Head of caudate nucleus (tissue), 42 donors: ENCODE data around the gene FBXL14.
"Not testable (repeated sequence)": the region's sequence is repeated elsewhere in the genome, so short reads cannot be mapped to it uniquely, and the experiment has no call there.

ENCODE experiments used
- DNase-seq, 42 donors: peaks; one replicate each; pipeline versions ENCODE4 v3.0.0 to v3.0.0-alpha.2; 2020 to 2021; ENCODE audit warnings: mixed read lengths in 7 of 42
- intact Hi-C: fragments of 100-400 bp; cut with DNase I; formaldehyde crosslinking; loops from one replicate; pipeline ENCODE4 v1.15.0; 2022

Gene FBXL14

DNA sequence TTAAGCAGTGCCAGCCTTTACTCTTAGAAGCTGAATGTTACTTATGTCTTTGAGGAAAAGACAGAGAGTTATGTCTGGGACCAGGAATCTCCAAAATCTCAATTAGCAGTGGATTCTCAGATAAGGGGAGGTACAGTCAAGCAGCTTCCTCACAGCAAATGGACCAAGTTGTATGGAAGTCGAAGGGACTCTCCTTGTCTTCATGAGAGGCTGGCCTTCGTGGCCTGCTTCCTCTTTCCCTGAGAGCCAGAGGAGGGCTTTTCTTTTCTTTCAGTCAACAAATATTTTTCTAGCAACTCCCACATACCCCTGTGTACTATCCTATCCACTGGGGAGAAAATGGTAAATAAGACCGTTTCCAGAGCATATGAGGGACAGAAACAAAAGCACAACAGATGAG, 28.0 kb upstream of the FBXL14 start:
- DNase-seq = no peak
- intact Hi-C loops = no loop called here

DNA sequence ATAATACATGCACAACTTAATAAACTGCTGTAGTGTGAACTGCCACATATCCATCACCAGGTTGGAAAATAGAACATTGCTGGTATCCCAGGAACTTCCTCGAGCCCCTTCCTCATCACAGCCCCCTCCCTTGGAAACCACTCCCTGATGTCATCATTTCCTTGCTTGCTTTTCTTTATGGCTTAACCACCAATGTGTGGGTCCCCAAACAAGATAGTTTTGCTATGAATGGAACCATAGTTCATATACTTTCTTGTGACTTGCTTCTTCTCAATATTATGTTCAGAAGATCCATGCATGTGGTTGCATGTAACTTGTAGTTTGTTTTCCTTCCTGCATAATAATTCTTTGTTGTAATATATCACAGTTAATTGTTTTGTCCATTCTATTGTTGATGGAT, 25.7 kb upstream of the FBXL14 start:
- intact Hi-C loops = no loop called here
- DNase-seq = no peak

DNA sequence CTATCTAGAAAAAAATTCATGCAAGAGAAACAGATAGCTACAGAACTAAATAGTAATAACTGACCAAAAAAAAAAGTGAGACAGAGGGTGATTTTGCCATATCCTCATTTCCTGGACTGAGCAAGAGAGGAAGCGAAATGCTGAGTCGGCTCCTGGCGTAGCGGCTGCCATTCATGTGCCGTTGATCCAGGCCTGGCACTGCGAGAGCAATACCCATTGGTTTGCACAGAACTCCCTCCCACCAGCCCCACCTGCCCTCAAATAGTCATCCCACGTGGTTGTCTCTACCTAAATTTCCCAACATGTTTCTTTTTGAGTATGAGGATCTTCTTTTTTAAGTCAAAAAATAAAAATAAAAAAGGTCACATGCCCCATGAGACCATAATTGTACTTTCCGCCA, 25.2 kb upstream of the FBXL14 start:
- intact Hi-C loops = no loop called here
- DNase-seq = peak in 18 of 42 donors; percentile 15 to 69 (median 44)

DNA sequence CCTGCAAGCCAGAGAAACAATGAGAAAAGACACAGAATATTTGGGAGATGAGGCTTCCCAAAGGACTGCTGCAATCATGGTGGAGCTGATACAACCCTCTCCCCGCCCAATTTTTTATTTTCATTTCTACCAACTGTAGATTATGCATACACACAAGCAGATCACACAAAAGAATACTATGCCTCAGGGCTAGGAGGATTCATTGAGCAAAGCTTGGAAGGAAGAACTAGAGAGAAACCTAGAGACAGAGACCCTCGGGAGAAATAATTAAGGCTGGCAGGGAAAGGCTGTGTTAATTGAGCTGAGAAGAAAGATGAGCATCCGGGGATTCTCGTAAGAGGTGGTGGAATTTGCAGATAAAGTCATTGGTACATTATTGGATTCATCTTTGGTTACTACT, 24.8 kb upstream of the FBXL14 start:
- DNase-seq = no peak
- intact Hi-C loops = no loop called here

DNA sequence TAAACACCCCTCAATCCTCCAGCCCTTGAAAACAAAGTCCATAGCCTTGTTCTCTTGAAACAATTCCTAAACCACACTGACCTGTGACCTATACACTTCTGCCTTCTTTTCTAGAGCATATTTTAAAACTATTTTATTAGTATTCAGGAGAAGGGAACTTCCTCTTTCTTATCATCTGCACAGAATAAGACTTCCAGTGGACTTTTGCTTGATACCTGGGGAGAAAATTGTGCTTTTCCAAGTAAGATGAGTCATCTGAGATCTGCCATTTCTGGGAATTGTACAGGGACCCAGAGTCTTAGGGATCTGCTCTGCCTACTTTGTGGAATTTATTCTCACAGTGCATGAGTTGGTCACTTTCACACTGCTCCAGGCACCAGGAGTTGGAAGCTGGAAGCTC, 24.1 kb upstream of the FBXL14 start:
- DNase-seq = no peak
- intact Hi-C loops = no loop called here

DNA sequence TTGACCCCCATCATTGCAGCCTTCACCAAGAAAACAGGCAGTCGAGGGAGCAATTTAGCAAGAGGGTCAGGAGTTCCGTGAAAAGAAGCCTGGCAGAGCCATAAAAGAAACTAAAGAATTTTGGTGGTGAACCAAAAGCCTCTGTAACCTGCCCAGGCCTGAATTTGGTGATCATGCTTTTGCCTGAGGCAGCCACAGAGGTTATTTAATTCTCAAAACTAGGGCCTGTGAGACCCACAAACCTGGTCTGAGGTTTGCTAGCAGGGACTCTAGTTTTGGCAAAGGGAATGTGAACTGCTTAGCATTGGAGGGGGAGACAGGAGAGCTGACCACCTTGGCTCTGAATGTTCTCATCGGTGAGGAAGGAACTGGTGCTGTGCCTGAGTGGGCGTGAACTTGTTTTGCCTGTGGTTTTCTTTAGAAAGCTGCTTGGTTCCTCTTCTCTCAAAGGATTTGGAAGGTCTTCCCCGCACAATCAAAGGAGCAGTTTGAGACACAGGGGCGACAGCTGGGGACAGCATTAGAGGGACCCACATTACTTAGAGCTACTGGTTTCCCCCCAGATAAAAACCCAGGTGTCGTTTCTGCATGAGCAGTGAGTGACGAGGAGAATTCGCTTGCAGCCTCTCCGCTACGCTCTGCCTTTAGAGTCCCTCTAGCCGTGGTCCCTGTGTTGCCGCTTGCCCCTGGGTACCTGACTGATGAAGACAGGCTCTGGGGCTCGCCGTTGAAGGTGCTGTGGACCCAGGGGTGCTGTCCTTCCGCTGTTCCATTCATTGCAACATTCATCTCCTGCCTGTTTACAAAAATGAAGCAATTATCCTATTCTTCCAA, 22.1 kb upstream of the FBXL14 start:
- intact Hi-C loops = no loop called here
- DNase-seq = no peak

DNA sequence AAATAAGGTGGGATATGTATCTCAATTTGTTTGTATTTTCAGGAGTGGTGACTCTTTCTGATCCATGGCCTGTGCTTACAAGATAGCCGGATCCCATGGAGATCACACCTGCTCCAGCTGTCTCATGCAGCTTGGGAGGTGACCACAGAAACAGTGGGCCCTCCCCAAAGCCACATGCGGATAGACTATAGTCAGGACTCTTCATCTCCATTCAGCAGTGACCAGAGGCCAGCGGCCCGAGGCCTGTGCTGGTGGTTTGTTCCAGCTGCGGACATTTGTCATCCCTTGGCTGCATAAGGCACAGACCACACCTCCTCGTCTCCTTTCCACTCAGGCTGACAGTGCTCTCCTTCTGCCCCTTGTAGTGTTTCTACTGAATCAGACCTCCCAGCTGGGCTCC, 20.0 kb upstream of the FBXL14 start:
- DNase-seq = no peak
- intact Hi-C loops = no loop called here

DNA sequence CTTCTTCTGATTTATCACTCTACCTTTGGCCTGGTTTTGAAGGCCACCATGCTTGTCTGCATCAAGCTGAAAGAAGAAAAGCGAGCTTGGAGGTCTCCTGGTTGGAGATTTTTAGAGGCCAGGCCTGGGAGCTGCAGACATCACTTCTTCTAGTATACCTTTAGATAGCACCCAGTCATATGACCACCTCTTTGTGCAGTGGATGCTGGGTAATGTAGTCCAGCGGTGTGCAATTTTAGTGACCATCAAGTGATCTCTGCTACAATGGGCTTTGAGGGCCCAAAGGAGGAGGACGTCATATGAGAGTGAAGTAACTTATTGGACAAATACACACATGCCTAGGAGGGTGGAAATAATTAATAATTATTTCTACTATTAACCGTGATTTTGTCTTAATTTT, 19.5 kb upstream of the FBXL14 start:
- intact Hi-C loops = no loop called here
- no peak for DNase-seq

DNA sequence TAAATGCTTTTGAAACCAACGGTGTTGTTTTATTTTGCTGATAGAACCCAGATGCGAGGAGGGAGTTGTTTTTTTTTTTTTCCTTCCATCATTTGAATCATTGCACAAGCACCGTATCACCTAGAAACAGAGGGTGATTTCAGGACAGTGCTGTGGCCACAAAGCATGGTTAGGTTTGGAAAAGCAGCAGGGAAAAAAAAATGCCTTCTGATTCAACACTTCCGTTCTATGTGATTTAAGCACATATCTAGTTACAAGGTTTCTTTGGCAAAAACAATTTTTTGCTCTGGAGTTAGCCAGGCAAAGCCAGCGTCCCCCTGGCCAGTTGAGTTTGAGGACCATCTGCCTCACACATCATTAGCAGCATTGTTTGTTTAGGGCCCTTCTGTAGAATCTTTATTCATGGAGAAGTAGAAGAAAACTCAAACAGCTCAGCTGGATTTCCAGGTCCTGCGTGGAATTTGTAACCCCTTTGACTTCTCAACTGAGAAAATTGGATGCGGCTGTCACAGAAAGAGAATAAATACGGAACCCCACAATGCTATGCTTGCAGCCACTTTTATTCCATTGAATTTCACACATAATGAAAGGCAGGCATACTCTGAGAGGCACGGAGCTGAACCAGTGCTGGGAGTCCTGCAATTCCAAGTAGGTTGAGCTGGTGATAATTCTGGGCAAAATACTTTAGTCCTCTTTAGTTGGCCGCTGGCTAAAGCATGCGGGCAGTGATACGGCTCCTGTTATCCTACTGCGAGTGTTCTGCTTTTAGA, 17.6 kb upstream of the FBXL14 start:
- intact Hi-C loops = no loop called here
- no peak for DNase-seq

DNA sequence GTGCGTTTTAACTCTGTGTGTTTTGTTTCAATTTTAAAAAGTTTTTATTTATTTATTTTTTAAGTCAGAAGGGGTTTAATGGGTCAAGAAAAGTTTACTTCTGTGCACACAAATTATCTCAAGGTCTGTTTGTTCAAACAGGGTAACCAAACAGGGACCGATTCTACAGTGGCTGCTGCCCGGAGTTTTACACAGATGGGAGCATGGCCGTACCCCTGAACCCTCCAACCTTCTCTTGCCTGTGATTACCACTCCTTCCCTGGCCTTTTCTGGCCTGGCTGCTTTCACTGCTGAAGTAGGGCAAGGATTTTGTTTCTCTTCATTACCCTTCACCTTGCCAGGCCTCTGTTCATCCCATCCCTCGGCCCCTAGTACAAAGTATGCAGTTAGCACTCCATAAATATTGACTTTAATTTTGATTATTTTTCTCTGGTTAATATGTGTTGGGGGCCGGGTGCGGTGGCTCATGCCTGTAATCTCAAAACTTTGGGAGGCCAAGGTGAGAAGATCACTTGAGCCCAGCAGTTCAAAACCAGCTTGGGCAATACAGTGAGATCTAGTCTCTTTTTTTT, 15.8 kb upstream of the FBXL14 start:
- intact Hi-C loops = no loop called here
- no peak for DNase-seq

DNA sequence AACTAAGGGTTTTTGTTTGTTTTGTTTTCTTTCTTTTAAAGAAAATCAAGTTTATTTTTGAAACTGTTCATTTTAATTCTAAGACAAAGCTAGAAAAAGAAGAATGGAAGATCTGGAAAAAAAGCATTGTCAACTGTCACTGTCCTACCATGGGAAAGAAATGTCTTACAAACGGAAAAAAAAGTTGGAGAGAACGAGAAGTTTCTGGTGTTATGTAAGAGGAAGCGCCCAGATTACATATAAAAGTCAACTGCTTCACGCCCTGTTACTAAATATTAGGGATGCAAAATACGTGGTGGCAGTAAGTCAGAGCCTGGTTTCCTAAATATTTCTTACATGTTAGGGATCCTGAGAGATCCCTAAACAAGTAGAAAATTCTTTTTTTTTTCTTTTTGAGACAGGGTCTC, 14.3 kb upstream of the FBXL14 start:
- no peak for DNase-seq
- intact Hi-C loops = no loop called here

DNA sequence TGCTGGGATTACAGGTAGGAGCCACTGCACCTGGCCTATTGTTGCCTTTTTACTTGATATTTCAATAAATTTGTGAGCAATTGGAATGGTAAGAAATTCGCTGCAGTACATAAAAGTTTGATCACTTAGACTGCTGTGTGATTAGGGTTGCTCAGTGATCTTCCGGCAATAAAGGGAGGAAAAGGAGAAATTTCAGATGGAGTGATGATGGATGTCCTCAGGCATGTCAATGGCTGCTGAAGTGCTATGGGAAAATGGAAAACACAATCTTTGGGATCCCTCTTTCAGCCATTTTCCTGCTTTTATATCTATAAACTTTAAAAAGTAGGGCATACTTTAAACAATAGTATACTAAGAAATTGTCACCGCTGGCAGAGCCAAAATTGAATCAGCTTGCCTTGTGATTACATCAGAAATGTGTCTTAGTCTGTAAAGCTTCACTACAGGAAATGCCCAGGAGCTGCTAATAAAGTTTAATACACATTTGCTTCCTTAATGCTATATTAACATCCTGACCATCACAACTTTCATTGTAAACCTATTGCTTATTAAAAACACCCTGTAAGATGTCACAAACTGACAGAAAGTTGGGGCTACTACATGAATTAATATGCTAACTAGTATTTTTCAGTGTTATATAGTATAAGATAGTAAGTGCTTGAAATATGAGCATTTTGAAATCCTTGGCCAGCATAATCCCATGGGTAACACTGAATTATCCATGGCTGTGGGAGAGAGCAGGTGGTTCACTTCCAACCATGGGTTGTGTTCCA, 13.7 kb upstream of the FBXL14 start:
- intact Hi-C loops = no loop called here

DNA sequence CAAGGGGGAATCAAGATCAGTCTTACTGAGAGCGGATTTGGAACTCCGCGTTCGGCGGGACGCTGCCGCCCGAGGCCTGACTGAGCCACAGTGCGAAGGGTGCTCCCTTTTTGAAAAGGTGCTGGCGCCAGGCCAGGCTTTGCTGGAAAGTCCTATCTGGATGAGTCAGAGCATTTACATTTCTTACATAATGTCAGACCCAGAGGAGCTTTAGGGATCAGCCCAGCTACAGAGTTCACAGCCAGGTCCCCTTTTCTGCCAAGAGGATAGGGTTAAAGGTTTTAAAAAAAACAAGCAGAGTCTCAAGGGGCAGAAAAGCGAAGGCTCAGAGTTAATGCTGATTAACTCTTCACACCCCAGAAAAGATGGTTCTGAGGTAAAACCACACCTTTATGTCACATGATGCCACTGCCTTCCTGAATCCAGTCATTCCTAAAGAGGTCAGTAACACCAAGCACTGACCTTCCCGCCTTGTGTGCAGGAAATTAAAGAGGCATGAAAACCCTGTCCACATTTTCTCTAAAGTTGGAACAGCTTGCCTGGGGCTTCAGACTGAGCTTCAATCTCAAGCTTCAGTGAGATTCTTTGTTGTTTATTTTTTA, 11.7 kb upstream of the FBXL14 start:
- DNase-seq = peak; percentile 58 to 94 (median 80)
- intact Hi-C loops = no loop called here

More for the DNA sequence above, 13.7 kb upstream of the FBXL14 start:
- no peak for DNase-seq

DNA sequence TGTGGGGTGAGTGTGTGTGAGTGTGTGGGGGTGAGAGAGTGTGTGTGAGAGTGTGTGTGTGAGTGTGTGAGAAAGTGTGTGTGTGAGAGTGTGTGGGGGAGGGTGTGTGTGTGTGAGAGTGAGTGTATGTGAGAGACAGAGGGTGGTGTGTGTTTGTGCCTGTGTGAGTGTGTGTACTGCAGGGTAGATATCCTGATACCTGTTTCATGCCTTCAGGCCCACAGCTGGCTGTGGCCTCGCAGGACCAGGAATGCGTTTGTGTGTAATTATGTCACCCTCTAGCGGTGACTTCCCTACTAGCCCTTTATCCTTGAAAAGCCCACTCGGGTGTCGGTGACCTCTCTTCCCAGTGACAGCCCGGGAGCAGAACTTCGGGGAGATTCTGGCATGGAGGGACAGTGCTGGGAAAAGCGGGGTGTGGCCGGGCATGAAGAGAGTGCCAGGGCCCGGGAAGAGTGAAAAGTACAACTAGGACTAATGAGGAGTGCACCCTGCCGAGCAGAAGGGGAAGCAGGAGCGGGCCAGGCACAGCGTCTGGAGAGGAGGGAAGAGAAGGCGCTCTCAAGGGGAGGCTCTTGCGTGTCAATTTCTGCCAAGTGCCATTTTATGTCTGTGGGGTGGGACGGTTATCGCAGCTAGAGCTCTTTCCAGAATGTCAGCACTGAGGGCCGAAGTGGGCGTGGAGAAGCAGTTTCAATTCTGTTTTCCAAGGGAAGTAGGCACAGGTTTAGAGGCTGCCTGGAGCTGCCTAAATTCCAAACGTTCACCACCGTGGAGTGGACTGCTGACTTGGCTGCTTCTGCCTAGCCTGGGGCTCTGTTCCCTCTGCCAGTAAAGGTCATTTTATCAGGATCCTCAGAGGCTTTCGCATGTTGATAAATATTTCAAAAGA, 11.0 kb upstream of the FBXL14 start:
- intact Hi-C loops = no loop called here
- peak; percentile 39 to 88 (median 70) for DNase-seq

DNA sequence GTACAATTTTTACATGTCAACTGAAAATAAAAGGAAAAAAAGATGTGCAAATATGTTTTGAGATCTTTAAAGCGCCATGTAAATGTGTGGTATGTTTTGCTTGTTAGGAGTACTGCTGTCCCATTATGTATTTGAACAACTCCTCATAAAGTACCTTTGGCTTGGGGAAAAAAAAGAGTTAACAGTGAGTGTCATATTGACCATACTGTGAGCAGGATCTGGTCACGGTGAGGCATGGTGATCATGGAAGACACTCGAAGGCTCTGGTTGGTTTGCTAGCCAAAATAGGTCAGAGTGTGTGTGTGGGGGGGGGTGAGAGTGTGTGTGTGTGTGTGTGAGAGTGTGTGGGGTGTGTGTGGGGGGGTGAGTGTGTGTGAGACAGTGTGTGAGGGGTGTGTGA, 10.1 kb upstream of the FBXL14 start:
- intact Hi-C loops = no loop called here
- DNase-seq = no peak

DNA sequence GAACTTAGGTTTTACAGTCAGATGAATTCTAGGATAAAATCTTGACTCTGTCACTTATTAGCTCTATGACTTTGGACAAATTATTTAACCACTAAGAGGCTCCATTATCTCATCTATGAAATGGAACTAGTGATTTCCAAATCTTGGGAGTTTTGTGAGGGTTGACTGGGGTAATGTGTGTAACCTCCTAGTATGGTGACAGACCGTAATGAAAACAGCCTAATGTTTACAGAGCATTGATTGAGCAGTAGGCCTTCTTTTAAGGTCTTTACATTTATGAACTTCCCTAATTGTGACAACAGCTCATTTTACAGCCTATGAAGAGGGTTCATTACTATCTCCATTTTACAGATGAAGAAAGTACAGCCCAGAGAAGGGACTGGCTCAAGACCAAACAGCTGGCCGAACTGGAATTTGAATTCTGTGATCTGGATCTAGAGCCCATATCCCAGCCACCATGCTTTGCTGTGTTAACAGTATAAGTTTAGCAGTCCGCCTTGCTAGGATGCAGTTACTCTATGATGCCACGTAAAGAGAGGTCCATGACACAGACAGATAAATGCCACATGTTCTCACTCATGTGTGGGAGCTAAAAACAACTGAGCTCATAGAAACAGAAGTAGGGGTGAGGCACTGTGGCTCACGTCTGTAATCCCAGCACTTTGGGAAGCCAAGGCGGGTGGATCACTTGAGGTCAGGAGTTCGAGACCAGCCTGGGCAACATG, 9.1 kb upstream of the FBXL14 start:
- intact Hi-C loops = no loop called here
- DNase-seq = no peak

DNA sequence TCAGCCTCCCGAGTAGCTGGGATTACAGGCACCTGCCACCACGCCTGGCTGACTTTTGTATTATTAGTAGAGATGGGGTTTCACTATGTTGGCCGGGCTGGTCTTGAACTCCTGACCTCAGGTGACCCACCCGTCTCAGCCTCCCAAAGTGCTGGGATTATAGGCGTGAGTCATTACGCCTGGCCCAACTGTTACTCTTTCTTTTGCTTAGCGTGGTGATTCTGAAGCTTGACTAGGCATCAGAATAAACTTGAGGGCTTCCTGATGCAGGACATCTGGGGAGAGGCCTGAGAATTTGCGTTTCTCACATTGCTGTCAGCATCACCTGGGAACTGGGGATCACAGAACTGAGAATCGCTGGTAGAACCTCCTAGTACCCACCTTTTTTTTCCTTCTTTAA, 8.3 kb upstream of the FBXL14 start:
- intact Hi-C loops, DNase-seq: not testable (repeated sequence)

DNA sequence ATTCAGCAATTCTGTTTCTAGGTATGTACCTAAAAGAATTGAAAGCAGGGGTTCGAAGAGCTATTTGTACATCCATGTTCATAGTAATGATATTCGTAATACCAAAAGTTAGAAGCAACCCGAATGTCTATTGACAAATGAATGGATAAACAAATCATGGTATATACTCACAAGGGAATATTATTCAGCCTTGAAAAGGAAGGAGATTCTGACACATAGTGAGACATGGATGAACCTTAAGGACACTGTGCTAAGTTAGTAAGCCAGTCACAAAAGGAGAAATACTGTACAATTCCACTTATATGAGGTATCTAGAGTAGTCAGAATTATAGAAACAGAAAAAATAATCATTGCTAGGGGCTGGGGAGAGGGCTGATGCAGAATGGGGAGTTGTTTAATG, 4.4 kb upstream of the FBXL14 start:
- intact Hi-C loops = no loop called here

More for the DNA sequence above, 4.4 kb upstream of the FBXL14 start:
- DNase-seq = no peak
